DOHH2 (cell line): Measurements from ENCODE around the gene LRRC4C.
A peak's percentile ranks its signal among the peaks of the same experiment; 100 is the strongest.

Experiments used
- H3F3A ChIP-seq: fragments of 200-600 bp; sonication (generic), shearing (Covaris generic); 2 replicates; pipeline ENCODE4 v1.6.0; 2016; ENCODE audit warnings: antibody characterized with exemption, mild to moderate bottlenecking; ENCODE audit not compliant: control insufficient read depth, insufficient read depth
- H3K27ac ChIP-seq: fragments of 200-600 bp; sonication (generic); 2 replicates; pipeline ENCODE4 v1.5.1; 2014; ENCODE audit warnings: low read depth, mild to moderate bottlenecking, low read length, moderate library complexity
- H3K27me3 ChIP-seq: fragments of 200-600 bp; sonication (generic); 2 replicates; pipeline ENCODE4 v1.6.1; 2014; ENCODE audit warnings: mild to moderate bottlenecking, low read length, mixed read lengths; ENCODE audit not compliant: control insufficient read depth
- H3K36me3 ChIP-seq: fragments of 200-600 bp; sonication (generic); 2 replicates; pipeline ENCODE4 v1.6.1; 2014; ENCODE audit warnings: mild to moderate bottlenecking, low read length, moderate library complexity, mixed read lengths; ENCODE audit not compliant: control insufficient read depth
- H3K4me1 ChIP-seq: fragments of 200-600 bp; sonication (generic); 2 replicates; pipeline ENCODE4 v1.6.1; 2014; ENCODE audit warnings: mild to moderate bottlenecking, low read length, mixed read lengths; ENCODE audit not compliant: control insufficient read depth
- H3K4me2 ChIP-seq: fragments of 200-600 bp; sonication (generic); 2 replicates; pipeline ENCODE4 v1.6.0; 2014; ENCODE audit warnings: mild to moderate bottlenecking, low read length, moderate library complexity
- H3K4me3 ChIP-seq: fragments of 200-600 bp; sonication (generic); 2 replicates; pipeline ENCODE4 v1.5.1; 2014; ENCODE audit warnings: mild to moderate bottlenecking, low read length, mixed read lengths
- H3K79me2 ChIP-seq: fragments of 200-600 bp; sonication (generic); 2 replicates; pipeline ENCODE4 v1.6.1; 2014; ENCODE audit warnings: mild to moderate bottlenecking, low read length, mixed read lengths; ENCODE audit not compliant: control insufficient read depth
- H3K9me2 ChIP-seq: fragments of 200-600 bp; sonication (generic); replicated peaks from 2 replicates; pipeline ENCODE4 v1.6.1; 2014; ENCODE audit warnings: mild to moderate bottlenecking, low read length, mixed read lengths; ENCODE audit not compliant: control insufficient read depth
- H3K9me3 ChIP-seq: fragments of 200-600 bp; sonication (generic); 2 replicates; pipeline ENCODE4 v1.6.1; 2014; ENCODE audit warnings: antibody characterized with exemption, low read length, mixed read lengths; ENCODE audit not compliant: control insufficient read depth, insufficient read depth
- H4K20me1 ChIP-seq: fragments of 200-600 bp; sonication (generic); 2 replicates; pipeline ENCODE4 v1.6.0; 2014; ENCODE audit warnings: low read depth, mild to moderate bottlenecking, antibody characterized with exemption, low read length, moderate library complexity; ENCODE audit not compliant: control insufficient read depth, insufficient read depth
- EZH2phosphoT487 ChIP-seq: fragments of 200-600 bp; sonication (generic); IDR thresholded peaks from 2 replicates; pipeline ENCODE4 v1.6.1; 2017; ENCODE audit warnings: borderline replicate concordance, mild to moderate bottlenecking, antibody characterized with exemption, low read length, moderate library complexity, mixed read lengths
- TF ChIP-seq, protein P1 (sequence below): fragments of 200-600 bp; sonication (generic); IDR thresholded peaks from one replicate; pipeline ENCODE4 v1.5.1; 2014; ENCODE audit warnings: antibody characterized with exemption, mild to moderate bottlenecking, low read depth, low read length; ENCODE audit not compliant: poor library complexity, severe bottlenecking

The LRRC4C gene

DNA sequence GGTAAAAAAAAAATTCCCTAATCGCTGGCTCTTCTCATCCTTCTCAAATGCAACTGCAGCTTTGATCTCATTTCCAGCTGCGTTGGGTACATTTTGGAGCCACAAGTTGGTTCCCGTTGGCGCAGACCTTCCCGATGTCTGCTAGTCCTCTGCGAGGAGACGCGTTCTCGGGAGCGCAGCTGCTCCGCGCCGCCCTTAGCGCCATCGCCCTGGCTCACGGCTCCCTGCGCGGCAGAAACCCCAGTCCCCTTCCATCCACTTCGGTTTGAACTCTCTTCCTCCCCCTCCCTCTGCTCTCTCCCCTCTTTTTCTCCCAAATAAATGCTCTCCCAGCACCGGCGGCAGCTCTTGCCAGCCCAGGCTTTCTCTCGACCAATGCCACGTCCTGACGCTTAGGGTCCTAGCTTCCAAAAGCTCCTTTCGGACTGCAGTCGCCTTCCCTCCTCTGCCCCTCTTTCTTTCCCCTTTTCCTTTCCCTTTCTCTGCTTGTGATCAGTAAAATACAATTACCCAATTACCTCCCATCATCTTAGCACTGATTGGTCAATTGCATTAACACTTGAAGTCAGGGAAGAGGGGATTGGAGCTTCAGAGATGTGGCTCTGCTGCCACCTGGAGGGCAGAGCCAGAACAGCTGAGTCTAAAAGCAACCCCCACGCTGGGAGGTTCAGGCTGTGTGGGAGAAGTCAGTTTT lies 1165.7 kb downstream of the LRRC4C start:
- Histone ChIP-seq H3K9me2 (no peaks in the 10 kb centered on the region), H3K27me3 (no peaks in the 10 kb centered on the region), H3K36me3 (no peaks in the 10 kb centered on the region), H3K4me1 (no peaks in the 10 kb centered on the region), H4K20me1 (no peaks in the 10 kb centered on the region), H3F3A (no peaks in the 10 kb centered on the region), H3K79me2 (no peaks in the 10 kb centered on the region), H3K27ac (no peak overlapping the region), H3K4me3 (no peak overlapping the region), H3K9me3 (no peaks in the 10 kb centered on the region), H3K4me2 (no peak overlapping the region)
- TF ChIP-seq, protein P1, sequence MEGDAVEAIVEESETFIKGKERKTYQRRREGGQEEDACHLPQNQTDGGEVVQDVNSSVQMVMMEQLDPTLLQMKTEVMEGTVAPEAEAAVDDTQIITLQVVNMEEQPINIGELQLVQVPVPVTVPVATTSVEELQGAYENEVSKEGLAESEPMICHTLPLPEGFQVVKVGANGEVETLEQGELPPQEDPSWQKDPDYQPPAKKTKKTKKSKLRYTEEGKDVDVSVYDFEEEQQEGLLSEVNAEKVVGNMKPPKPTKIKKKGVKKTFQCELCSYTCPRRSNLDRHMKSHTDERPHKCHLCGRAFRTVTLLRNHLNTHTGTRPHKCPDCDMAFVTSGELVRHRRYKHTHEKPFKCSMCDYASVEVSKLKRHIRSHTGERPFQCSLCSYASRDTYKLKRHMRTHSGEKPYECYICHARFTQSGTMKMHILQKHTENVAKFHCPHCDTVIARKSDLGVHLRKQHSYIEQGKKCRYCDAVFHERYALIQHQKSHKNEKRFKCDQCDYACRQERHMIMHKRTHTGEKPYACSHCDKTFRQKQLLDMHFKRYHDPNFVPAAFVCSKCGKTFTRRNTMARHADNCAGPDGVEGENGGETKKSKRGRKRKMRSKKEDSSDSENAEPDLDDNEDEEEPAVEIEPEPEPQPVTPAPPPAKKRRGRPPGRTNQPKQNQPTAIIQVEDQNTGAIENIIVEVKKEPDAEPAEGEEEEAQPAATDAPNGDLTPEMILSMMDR: peak; percentile 79
- no peak for TF ChIP-seq EZH2phosphoT487

DNA sequence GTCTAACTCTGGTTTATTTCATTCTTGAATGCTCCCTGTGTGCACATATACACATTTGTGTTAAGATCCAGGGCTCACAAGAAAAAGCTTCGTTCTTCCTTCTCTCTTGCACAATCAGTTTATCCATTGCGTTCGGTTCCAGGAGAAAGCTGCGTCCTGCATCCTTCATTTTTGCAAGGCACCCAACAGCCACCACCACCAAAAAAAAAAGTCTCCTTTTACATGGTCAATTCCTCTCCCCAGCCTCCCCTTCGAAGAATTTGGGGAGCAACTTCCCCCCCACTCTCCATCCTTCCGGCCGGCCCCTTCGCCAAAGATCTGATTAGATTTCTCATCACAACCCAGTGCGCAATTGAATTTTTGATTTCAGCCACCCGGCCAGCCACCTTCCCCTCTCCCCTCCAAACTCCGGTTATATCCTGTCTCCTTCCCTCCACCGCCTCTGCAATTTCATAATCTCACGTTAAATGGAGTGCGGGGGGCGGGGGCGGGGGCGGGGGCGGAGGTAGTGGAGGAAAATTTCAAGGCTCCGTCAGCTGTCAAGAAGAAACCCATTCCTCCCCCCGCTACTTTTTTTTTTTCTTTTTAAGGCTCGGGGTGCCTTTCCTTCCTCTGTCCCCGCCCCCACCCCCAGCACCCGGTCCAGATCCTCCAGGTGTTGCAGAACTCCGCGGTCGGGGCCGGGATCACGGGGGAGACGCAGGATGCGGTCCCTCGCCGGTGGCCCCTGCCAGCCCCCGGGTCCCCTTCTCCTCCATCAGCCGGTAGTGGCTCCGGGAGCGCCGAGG lies 1166.5 kb downstream of the LRRC4C start:
- Histone ChIP-seq H3K4me1 (no peaks in the 10 kb centered on the region), H3K36me3 (no peaks in the 10 kb centered on the region), H3K4me2 (no peak overlapping the region), H3K9me2 (no peaks in the 10 kb centered on the region), H4K20me1 (no peaks in the 10 kb centered on the region), H3K9me3 (no peaks in the 10 kb centered on the region), H3K27ac (no peak overlapping the region), H3K79me2 (no peaks in the 10 kb centered on the region), H3F3A (no peaks in the 10 kb centered on the region), H3K4me3 (no peak overlapping the region), H3K27me3 (no peaks in the 10 kb centered on the region)
- TF ChIP-seq EZH2phosphoT487: no peak
- TF ChIP-seq, protein P1: no peak

DNA sequence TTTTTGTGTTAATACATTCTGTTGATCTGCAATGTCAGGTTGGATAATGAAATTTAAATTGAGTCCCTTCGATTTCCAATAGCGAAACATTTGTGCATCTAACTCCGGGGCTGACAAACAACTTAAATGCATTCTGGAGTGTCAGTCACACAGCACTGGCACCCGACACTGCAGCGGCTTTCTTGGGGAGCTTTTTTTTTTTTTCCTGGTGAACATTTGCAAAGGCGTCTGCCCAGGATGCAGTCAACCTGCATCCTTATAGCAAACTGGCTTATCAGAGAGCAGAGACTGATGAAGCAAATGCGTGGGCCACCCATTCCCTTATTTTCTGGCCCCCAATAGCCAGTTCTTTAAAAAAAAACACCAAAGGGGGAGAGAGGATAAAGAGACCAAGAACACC lies 1167.7 kb downstream of the LRRC4C start:
- Histone ChIP-seq H3K4me2 (no peak overlapping the region), H3K36me3 (no peaks in the 10 kb centered on the region), H3K79me2 (no peaks in the 10 kb centered on the region), H4K20me1 (no peaks in the 10 kb centered on the region), H3K9me3 (no peaks in the 10 kb centered on the region), H3K4me3 (no peak overlapping the region), H3K9me2 (no peaks in the 10 kb centered on the region), H3K4me1 (no peaks in the 10 kb centered on the region), H3F3A (no peaks in the 10 kb centered on the region), H3K27me3 (no peaks in the 10 kb centered on the region), H3K27ac (no peak overlapping the region)
- no peak for TF ChIP-seq EZH2phosphoT487
- TF ChIP-seq, protein P1: no peak
